Keratinocyte (primary cell): ENCODE measurements around the gene RAB3GAP2. TPM values are rescaled to one million over a fixed set of nuclear protein-coding genes. Genes with fewer than 3 reads are reported as not detected.

ENCODE experiments used
- DNase-seq: peaks from one replicate; pipeline ENCODE4 v3.0.0-alpha.2; 2011; ENCODE audit warnings: low read depth, missing footprints, low spot score
- FAIRE-seq: peaks from 2 replicates; lab custom pipeline; 2011; peaks lifted over from hg19 to GRCh38; lab: Jason Lieb, UNC
- H2AFZ ChIP-seq: 2 replicates; pipeline ENCODE4 v1.6.0; 2012; ENCODE audit warnings: low read length, control low read depth, inconsistent platforms; ENCODE audit not compliant: control insufficient read depth
- H3K27ac ChIP-seq: 2 replicates; pipeline ENCODE4 v1.5.1; 2011; ENCODE audit warnings: low read length; ENCODE audit not compliant: control insufficient read depth, insufficient read depth
- H3K27me3 ChIP-seq: 3 replicates; pipeline ENCODE4 v1.6.0; 2011; ENCODE audit warnings: low read length; ENCODE audit not compliant: control insufficient read depth, insufficient read depth; ENCODE audit errors: extremely low read depth
- H3K36me3 ChIP-seq, 2 experiments: 2 replicates in 1 of 2; 3 replicates in 1 of 2; pipeline ENCODE4 v1.5.1; 2011; ENCODE audit warnings: low read length in 2 of 2, mild to moderate bottlenecking in 1 of 2; ENCODE audit not compliant: control insufficient read depth in 2 of 2, insufficient read depth in 2 of 2; ENCODE audit errors: extremely low read depth in 1 of 2
- H3K4me1 ChIP-seq: 3 replicates; pipeline ENCODE4 v1.5.1; 2011; ENCODE audit warnings: low read length; ENCODE audit not compliant: control insufficient read depth, insufficient read depth; ENCODE audit errors: extremely low read depth
- H3K4me2 ChIP-seq: 3 replicates; pipeline ENCODE4 v1.6.0; 2011; ENCODE audit warnings: low read depth, low read length; ENCODE audit not compliant: control insufficient read depth, insufficient read depth; ENCODE audit errors: extremely low read depth
- H3K4me3 ChIP-seq, 3 experiments: fragments of 200-600 bp in 1 of 3; sonication (generic) in 1 of 3; 2 replicates in 2 of 3; 3 replicates in 1 of 3; pipeline ENCODE4 v1.5.1; 2011 to 2016; ENCODE audit warnings: low read length in 3 of 3, mild to moderate bottlenecking in 3 of 3, control low read depth in 2 of 3, inconsistent platforms in 1 of 3, low read depth in 1 of 3, mixed read lengths in 1 of 3, mixed run types in 1 of 3, moderate library complexity in 1 of 3; ENCODE audit not compliant: control insufficient read depth in 2 of 3, insufficient read depth in 2 of 3; ENCODE audit errors: extremely low read depth in 1 of 3
- H3K79me2 ChIP-seq: 2 replicates; pipeline ENCODE4 v1.6.0; 2012; ENCODE audit warnings: low read length; ENCODE audit not compliant: control insufficient read depth, insufficient read depth
- H3K9ac ChIP-seq: 3 replicates; pipeline ENCODE4 v1.6.0; 2011; ENCODE audit warnings: low read length; ENCODE audit not compliant: control insufficient read depth, insufficient read depth; ENCODE audit errors: extremely low read depth
- H3K9me1 ChIP-seq: 3 replicates; pipeline ENCODE4 v1.6.0; 2011; ENCODE audit warnings: low read length; ENCODE audit not compliant: control insufficient read depth, insufficient read depth; ENCODE audit errors: extremely low read depth
- H3K9me3 ChIP-seq: 2 replicates; pipeline ENCODE4 v1.5.1; 2012; ENCODE audit warnings: low read depth, low read length; ENCODE audit not compliant: control insufficient read depth
- H4K20me1 ChIP-seq: 3 replicates; pipeline ENCODE4 v1.6.0; 2011; ENCODE audit warnings: low read length; ENCODE audit not compliant: control insufficient read depth, insufficient read depth; ENCODE audit errors: extremely low read depth
- EZH2 ChIP-seq: IDR thresholded peaks from one replicate; pipeline ENCODE4 v1.6.1; 2012; ENCODE audit warnings: inconsistent platforms, mild to moderate bottlenecking, low read length, moderate library complexity
- dilution Hi-C: fragments of 300-500 bp; cut with MboI; formaldehyde crosslinking; loops from one replicate; pipeline ENCODE4 v1.7.0; 2020; ENCODE audit warnings: low sequenced_read_pairs; ENCODE audit not compliant: extremely low pct_ligation_motif_present
- polyA plus RNA-seq, 5 experiments: library from polyadenylated mRNA; depleted of rRNA in 3 of 5; stranded (reverse) in 3 of 5; stranded (forward) in 1 of 5; unstranded in 1 of 5; fragments of >200 nt; gene quantifications; 1 replicate in 1 of 5; 2 replicates in 3 of 5; 3 replicates in 1 of 5; pipeline versions ENCODE4 v1.2.1 to v1.2.3, GENCODE V29; 2011 to 2012; ENCODE audit warnings: missing spikeins in 2 of 5, low read depth in 1 of 5, low replicate concordance in 1 of 5
- TF ChIP-seq, protein P1 (sequence below), 3 experiments: IDR thresholded peaks in 1 of 3; conservative IDR thresholded peaks in 1 of 3; optimal IDR thresholded peaks in 1 of 3; 2 replicates in 2 of 3; 3 replicates in 1 of 3; pipeline versions ENCODE3 to v1.5.1; 2011; ENCODE audit warnings: low read length in 3 of 3, mild to moderate bottlenecking in 3 of 3, moderate library complexity in 2 of 3, control low read depth in 1 of 3, inconsistent platforms in 1 of 3; ENCODE audit not compliant: insufficient read depth in 2 of 3; ENCODE audit errors: extremely low read depth in 1 of 3

The RAB3GAP2 gene
- polyA plus RNA-seq, 1 donor (not counting 4 experiments of a cell fraction or from before 2014, with no cell fraction given), result 44.4 TPM

DNA sequence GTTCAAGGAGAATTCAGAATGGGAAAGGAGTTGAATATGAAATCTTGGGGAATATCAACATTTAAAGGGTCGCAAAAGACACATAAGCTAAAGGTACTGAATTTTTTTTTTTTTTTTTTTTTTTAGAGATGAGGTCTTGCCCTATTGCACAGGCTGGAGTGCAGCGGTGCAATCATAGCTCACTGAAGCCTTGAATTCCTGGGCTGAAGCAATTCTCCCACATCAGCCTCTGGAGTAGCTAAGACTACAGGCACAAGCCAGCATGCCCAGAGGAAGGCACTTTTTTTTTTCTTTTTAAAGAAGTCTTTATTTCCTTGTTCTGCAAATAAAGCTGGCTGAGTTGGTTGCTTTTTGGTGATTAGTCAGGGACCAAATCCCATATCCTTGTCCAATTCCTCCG, 44.1 kb upstream of the RAB3GAP2 start:
- no peak overlapping the region for H3K27ac ChIP-seq
- no peaks in the 10 kb centered on the region for H3K79me2 ChIP-seq
- no peak overlapping the region for H3K4me3 ChIP-seq
- no peak overlapping the region for H3K9ac ChIP-seq
- no peak for FAIRE-seq
- H4K20me1 ChIP-seq, result no peaks in the 10 kb centered on the region
- DNase-seq, result no peak
- no peaks in the 10 kb centered on the region for H3K9me1 ChIP-seq
- no peaks in the 10 kb centered on the region for H3K4me1 ChIP-seq
- no peak overlapping the region for H3K4me2 ChIP-seq
- no peaks in the 10 kb centered on the region for H3K36me3 ChIP-seq
- no peaks in the 10 kb centered on the region for H3K9me3 ChIP-seq
- no peaks in the 10 kb centered on the region for H3K27me3 ChIP-seq
- no peak overlapping the region for H2AFZ ChIP-seq
- TF ChIP-seq EZH2, result no peak
- TF ChIP-seq, protein P1, sequence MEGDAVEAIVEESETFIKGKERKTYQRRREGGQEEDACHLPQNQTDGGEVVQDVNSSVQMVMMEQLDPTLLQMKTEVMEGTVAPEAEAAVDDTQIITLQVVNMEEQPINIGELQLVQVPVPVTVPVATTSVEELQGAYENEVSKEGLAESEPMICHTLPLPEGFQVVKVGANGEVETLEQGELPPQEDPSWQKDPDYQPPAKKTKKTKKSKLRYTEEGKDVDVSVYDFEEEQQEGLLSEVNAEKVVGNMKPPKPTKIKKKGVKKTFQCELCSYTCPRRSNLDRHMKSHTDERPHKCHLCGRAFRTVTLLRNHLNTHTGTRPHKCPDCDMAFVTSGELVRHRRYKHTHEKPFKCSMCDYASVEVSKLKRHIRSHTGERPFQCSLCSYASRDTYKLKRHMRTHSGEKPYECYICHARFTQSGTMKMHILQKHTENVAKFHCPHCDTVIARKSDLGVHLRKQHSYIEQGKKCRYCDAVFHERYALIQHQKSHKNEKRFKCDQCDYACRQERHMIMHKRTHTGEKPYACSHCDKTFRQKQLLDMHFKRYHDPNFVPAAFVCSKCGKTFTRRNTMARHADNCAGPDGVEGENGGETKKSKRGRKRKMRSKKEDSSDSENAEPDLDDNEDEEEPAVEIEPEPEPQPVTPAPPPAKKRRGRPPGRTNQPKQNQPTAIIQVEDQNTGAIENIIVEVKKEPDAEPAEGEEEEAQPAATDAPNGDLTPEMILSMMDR (optimal IDR thresholded peaks at IDR 0.05 in 1 of 3, IDR thresholded peaks at IDR 0.05 in 1 of 3, conservative IDR thresholded peaks at IDR 0.05 in 1 of 3; ENCODE audit: extremely low read depth in 1 of 3, insufficient read depth in 2 of 3, low read length in 3 of 3), result no peak
- dilution Hi-C loops, result no loop called here

DNA sequence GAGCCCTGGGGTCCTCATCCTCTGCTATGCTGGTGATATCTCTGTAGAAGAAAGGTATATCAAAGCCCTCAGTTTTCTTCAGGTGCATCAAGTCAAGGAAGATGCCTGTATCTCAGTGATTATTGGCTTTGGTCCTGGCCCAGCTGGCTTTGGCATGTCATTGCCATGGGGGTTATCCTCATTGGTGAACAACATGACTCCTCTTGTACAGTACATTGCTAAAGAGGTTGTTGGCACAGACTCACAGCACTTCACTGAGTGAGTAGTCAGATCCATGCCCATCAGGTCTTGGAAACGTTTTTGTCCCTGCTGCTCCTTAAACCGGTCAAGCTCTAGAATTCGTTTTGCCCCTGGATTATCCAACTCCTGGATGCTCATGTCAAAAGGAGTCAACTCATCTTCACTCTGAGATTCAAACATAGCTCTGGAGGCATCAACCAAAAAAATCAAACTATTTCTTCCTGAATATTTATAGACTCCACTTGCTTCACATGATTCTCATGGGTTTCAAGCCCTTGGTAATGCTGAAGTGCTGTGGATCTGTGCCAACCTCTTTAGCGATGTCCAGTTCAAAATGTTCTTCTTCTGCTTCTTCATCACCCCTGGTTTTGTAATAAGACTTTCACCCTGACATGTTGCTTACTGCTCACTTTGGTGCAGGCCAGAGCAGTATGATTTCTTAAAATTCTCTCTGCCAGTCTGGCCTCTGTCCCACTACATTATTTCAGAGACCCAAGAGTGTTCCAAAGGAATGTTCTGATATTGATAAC, 43.0 kb upstream of the RAB3GAP2 start:
- dilution Hi-C loops, result no loop called here
- Histone ChIP-seq H3K27ac (no peak overlapping the region), H3K4me1 (no peaks in the 10 kb centered on the region), H3K79me2 (no peaks in the 10 kb centered on the region), H3K27me3 (no peaks in the 10 kb centered on the region), H4K20me1 (no peaks in the 10 kb centered on the region), H3K9ac (no peak overlapping the region), H2AFZ (no peak overlapping the region), H3K9me3 (no peaks in the 10 kb centered on the region), H3K36me3 (no peaks in the 10 kb centered on the region), H3K4me3 (no peak overlapping the region), H3K4me2 (no peak overlapping the region), H3K9me1 (no peaks in the 10 kb centered on the region)
- FAIRE-seq (peak; percentile 43), DNase-seq (no peak)
- TF ChIP-seq, protein P1 (optimal IDR thresholded peaks at IDR 0.05 in 1 of 3, IDR thresholded peaks at IDR 0.05 in 1 of 3, conservative IDR thresholded peaks at IDR 0.05 in 1 of 3; ENCODE audit: extremely low read depth in 1 of 3, insufficient read depth in 2 of 3, low read length in 3 of 3), result no peak
- no peak for TF ChIP-seq EZH2
